ENCODE measurements around the gene ACTBL2. TPM values are rescaled to one million over a fixed set of nuclear protein-coding genes. Genes with fewer than 3 reads are reported as not detected.
"Not testable (repeated sequence)": the region's sequence is repeated elsewhere in the genome, so short reads cannot be mapped to it uniquely, and the experiment has no call there.

ACTBL2 gene
- total and polyA plus RNA-seq, 2 donors: not detected

DNA sequence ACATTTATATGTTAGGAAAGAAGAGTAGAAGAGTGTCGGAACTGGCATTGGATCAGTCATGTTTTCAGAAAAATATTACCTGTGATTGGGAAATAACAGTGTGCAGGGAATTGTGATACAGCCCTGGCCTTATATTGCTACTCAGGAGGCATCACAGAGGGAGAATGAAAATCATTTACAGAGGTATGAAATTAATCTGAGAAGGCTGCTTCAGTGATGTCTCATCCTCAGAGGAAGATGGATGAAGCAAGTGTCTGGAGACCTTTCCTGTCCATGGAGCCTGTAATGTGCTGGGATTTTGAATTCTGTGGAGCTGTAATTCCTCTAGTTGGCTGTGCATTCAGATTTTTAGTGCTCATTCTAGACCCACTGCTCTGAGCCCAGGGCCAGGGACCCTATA is 3.8 kb downstream of the ACTBL2 start:
- peaks cover 2% of the 10 kb centered on the region for H3K36me3 ChIP-seq (ENCODE audit: insufficient read depth)
- no peak overlapping the region for H3K4me3 ChIP-seq (ENCODE audit: low read depth, low read length)
- 99% methylated on average over 1 of the region's 1 CpG for whole genome bisulfite sequencing
- H3K4me1 ChIP-seq (ENCODE audit: insufficient read depth): no peaks in the 10 kb centered on the region
- DNase-seq (ENCODE audit: extremely low spot score): no peak
- H3K27ac ChIP-seq (ENCODE audit: low read depth): no peak overlapping the region

DNA sequence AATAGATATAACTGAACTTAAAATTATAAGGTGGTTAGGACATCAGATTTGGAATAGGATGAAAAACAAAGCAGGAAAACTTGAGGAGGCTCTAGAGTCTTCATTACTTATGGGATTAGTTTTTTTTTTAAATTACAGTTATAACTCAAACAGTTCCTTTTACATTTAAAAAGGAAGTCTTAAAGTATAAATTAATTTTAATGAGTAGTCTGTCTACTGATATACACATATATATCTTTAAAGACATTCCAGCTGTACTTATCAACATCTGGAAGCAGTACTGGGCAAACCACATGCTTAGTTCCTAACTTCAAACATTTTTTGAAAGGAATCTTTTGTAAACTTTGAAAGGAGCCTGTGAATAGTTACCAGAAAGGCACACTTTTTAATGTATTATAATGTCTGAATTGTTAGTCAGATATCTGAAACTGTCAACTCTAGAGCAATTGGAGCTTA is 6.0 kb downstream of the ACTBL2 start:
- no peak overlapping the region for H3K4me3 ChIP-seq (ENCODE audit: low read depth, low read length)
- DNase-seq (ENCODE audit: extremely low spot score): no peak
- H3K4me1 ChIP-seq (ENCODE audit: insufficient read depth): no peaks in the 10 kb centered on the region
- H3K36me3 ChIP-seq (ENCODE audit: insufficient read depth): peaks cover 2% of the 10 kb centered on the region
- no peak overlapping the region for H3K27ac ChIP-seq (ENCODE audit: low read depth)

GRCh38 chr5:57470339-57470738 is 12.3 kb downstream of the ACTBL2 start:
- Histone ChIP-seq H3K4me1 (ENCODE audit: insufficient read depth) (no peaks in the 10 kb centered on the region), H3K27ac (ENCODE audit: low read depth) (no peak overlapping the region), H3K4me3 (ENCODE audit: low read depth, low read length) (no peak overlapping the region), H3K36me3 (ENCODE audit: insufficient read depth) (no peaks in the 10 kb centered on the region)
- 77% methylated on average over 1 of the region's 1 CpG for WGBS
- no peak for DNase-seq (ENCODE audit: extremely low spot score)

GRCh38 chr5:57468481-57469163 is 14.0 kb downstream of the ACTBL2 start:
- DNase-seq (ENCODE audit: extremely low spot score): no peak
- no peak overlapping the region for H3K27ac ChIP-seq (ENCODE audit: low read depth)
- H3K4me1 ChIP-seq (ENCODE audit: insufficient read depth): no peaks in the 10 kb centered on the region
- no peaks in the 10 kb centered on the region for H3K36me3 ChIP-seq (ENCODE audit: insufficient read depth)
- WGBS: 94% methylated on average over 5 of the region's 5 CpGs
- H3K4me3 ChIP-seq (ENCODE audit: low read depth, low read length): no peak overlapping the region

- H3K36me3 ChIP-seq (ENCODE audit: insufficient read depth): no peaks in the 10 kb centered on the region
- no peaks in the 10 kb centered on the region for H3K4me1 ChIP-seq (ENCODE audit: insufficient read depth)
- no peak for DNase-seq (ENCODE audit: extremely low spot score)
- 56% methylated on average over 3 of the region's 3 CpGs for whole genome bisulfite sequencing
- no peak overlapping the region for H3K27ac ChIP-seq (ENCODE audit: low read depth)
- H3K4me3 ChIP-seq (ENCODE audit: low read depth, low read length): no peak overlapping the region
These were observed 16.1 kb downstream of the ACTBL2 start for GRCh38 chr5:57466544-57466943.

- not testable (repeated sequence) for H3K27ac ChIP-seq (ENCODE audit: low read depth); H3K4me1 ChIP-seq (ENCODE audit: insufficient read depth); H3K36me3 ChIP-seq (ENCODE audit: insufficient read depth); DNase-seq (ENCODE audit: extremely low spot score); H3K4me3 ChIP-seq (ENCODE audit: low read depth, low read length)
- 97% methylated on average over 3 of the region's 3 CpGs for WGBS
These were observed 22.6 kb downstream of the ACTBL2 start for GRCh38 chr5:57460056-57460455.

DNA sequence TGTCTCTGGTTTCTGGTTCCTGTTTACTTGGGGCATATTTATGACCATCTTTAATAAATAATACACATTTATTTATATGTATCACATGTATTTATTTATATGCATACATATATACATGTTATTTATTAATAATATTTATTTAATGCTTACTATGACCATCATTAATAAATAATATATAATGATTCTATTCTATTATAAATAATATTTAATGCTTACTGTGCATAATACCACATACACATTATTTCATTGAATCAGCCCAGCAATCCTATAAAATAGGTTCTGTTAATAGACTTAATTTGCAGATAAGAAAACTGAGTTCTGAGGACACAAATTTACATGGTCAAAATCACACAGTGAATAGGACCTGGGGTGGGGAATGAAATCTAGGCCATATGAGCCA is 24.2 kb downstream of the ACTBL2 start:
- no peaks in the 10 kb centered on the region for H3K4me1 ChIP-seq (ENCODE audit: insufficient read depth)
- H3K27ac ChIP-seq (ENCODE audit: low read depth): no peak overlapping the region
- H3K36me3 ChIP-seq (ENCODE audit: insufficient read depth): no peaks in the 10 kb centered on the region
- DNase-seq (ENCODE audit: extremely low spot score): no peak
- no peak overlapping the region for H3K4me3 ChIP-seq (ENCODE audit: low read depth, low read length)

GRCh38 chr5:57456531-57457135 is 26.0 kb downstream of the ACTBL2 start:
- WGBS: 71% methylated on average over 5 of the region's 5 CpGs
- Histone ChIP-seq H3K27ac (ENCODE audit: low read depth) (no peak overlapping the region), H3K4me3 (ENCODE audit: low read depth, low read length) (no peak overlapping the region), H3K36me3 (ENCODE audit: insufficient read depth) (no peaks in the 10 kb centered on the region), H3K4me1 (ENCODE audit: insufficient read depth) (no peaks in the 10 kb centered on the region)
- DNase-seq (ENCODE audit: extremely low spot score): no peak

GRCh38 chr5:57455511-57456455 is 26.8 kb downstream of the ACTBL2 start:
- H3K36me3 ChIP-seq (ENCODE audit: insufficient read depth): no peaks in the 10 kb centered on the region
- no peak overlapping the region for H3K27ac ChIP-seq (ENCODE audit: low read depth)
- no peak for DNase-seq (ENCODE audit: extremely low spot score)
- H3K4me1 ChIP-seq (ENCODE audit: insufficient read depth): peaks cover 3% of the 10 kb centered on the region
- WGBS: 83% methylated on average over 16 of the region's 16 CpGs
- no peak overlapping the region for H3K4me3 ChIP-seq (ENCODE audit: low read depth, low read length)

DNA sequence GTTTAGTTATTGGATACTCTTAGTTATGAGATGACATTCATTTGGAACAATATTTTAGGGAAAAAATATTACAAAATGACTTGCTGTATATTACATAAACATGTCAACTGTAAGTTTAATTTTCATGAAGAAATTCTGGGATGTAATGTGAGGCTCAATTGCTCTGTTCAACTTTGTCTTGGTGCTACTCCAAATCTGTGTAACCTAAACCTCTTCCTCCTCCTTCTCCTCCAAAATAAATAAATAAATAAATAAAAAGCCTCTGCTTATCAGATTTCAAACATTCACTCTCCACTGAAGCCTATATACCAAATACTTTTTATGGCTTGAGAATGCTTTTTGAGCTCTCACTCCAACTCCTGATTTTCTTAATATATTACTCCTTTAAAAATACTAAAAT is 27.7 kb downstream of the ACTBL2 start:
- H3K27ac ChIP-seq (ENCODE audit: low read depth): no peak overlapping the region
- no peaks in the 10 kb centered on the region for H3K36me3 ChIP-seq (ENCODE audit: insufficient read depth)
- peaks cover 3% of the 10 kb centered on the region for H3K4me1 ChIP-seq (ENCODE audit: insufficient read depth)
- no peak for DNase-seq (ENCODE audit: extremely low spot score)
- H3K4me3 ChIP-seq (ENCODE audit: low read depth, low read length): no peak overlapping the region

- Histone ChIP-seq H3K36me3 (ENCODE audit: insufficient read depth) (no peaks in the 10 kb centered on the region), H3K4me3 (ENCODE audit: low read depth, low read length) (no peak overlapping the region), H3K27ac (ENCODE audit: low read depth) (peak overlapping the region; percentile 33), H3K4me1 (ENCODE audit: insufficient read depth) (peaks cover 3% of the 10 kb centered on the region)
- WGBS: 95% methylated on average over 4 of the region's 4 CpGs
- no peak for DNase-seq (ENCODE audit: extremely low spot score)
These were observed 28.9 kb downstream of the ACTBL2 start for GRCh38 chr5:57453728-57454127.

DNA sequence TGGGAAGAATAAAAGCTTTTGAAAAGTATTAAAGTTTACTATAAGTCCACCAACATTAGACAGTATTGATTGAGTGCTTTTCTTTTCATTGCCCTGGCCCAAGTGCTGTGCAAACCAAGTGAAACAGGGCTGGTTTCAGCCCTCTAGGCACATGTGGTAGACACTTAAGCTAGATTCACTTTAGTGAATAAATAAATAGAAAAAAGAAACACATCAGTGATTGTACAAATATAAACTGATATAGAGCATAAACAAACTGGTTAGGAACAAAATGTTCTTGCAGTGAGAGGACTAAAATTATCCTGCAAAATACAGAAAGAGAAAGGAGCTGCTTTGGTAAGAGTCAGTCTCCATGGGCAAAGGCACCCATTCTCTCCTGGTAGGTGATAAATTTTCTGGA is 29.7 kb downstream of the ACTBL2 start:
- Histone ChIP-seq H3K36me3 (ENCODE audit: insufficient read depth) (no peaks in the 10 kb centered on the region), H3K4me1 (ENCODE audit: insufficient read depth) (peaks cover 3% of the 10 kb centered on the region), H3K27ac (ENCODE audit: low read depth) (no peak overlapping the region), H3K4me3 (ENCODE audit: low read depth, low read length) (no peak overlapping the region)
- no peak for DNase-seq (ENCODE audit: extremely low spot score)

DNA sequence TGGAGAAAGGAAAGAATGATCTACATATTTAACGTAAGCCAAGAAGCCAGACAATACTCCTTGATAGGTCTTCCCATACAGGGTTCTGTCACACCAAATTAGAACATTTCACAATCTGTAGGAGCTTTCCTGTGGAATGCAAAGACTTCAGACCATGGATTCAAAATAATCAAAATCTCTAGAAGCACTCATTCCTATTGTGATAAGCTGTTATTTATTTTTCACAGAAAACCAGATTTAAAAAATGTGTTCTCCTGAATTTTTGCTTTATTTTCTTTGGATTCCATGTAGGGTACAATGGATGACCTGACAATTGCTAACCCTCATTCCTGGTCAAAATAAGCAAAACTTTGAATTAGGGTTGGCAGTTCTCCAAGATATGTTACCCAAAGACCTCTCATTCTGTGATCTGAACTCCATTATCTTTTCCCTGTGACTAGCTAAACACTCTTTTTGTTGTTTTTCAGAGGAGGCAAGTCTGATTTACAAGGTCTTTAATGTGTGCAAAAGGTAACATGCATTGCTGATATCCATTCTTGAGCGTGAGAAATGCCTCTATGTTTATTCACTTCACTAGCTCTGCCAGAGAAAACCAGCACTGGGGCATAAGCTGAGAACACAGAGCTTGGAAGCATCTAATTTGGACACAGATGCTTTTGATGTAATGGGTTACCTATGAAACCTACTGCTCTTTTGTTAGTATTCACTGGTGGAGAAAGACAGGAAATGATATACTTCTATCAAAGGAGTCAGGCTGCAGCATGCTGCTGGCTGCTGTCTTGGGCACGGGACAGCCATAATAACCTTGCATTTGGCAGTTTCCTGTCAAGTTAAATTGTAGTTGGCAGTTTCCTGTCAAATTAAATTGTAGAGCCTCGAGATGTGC is 31.4 kb downstream of the ACTBL2 start:
- Histone ChIP-seq H3K27ac (ENCODE audit: low read depth) (peak overlapping the region; percentile 41), H3K36me3 (ENCODE audit: insufficient read depth) (no peaks in the 10 kb centered on the region), H3K4me3 (ENCODE audit: low read depth, low read length) (no peak overlapping the region), H3K4me1 (ENCODE audit: insufficient read depth) (peaks cover 3% of the 10 kb centered on the region)
- 69% methylated on average over 4 of the region's 4 CpGs for WGBS
- DNase-seq (ENCODE audit: extremely low spot score): no peak

All from urinary bladder (tissue), 4 donors.